SHP77 (cell line): Measurements from ENCODE around the gene NATD1.
"Not testable (repeated sequence)": the region's sequence is repeated elsewhere in the genome, so short reads cannot be mapped to it uniquely, and the experiment has no call there.

ENCODE experiments used
- DNase-seq, 2 experiments: peaks; one replicate each; lab custom pipeline; 2025; lab: John Stamatoyannopoulos, UW

NATD1 gene

DNA sequence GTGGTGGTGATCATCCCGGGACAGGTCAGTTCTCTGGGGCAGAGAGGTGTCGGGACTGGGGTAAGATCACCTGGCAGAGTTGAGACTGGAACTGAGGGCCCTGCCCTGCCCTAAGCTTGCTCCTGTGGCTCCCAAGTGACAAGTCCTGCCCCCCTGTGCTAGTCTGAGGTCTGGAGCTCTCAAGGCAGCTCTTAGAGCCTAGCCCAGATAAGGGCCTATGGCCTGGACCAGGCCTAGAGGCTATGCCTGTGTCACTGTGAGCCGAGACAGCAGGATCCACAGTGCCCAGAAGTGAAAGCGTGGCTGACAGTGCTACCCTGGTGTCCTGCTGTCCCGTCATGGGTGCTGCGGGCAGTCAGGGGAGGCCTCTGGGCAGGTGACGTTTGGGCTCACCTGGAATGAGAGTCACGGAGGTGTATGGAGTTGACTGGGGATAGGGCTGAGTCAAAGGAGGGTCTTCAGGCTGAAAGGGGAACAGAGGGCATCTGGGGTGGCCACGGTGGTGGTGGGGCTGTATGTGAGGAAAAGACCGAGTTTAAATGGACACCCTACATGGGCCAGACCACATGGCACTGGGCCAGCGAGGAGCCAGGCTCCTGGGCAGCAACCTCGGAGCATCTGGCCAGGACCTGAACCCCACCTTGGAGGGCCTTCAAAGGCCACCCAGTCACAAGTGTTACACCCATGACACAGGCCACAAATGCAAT is 5.5 kb downstream of the NATD1 start:
- DNase-seq, result no peak

- DNase-seq, result no peak
Measured at GRCh38 chr17:21246698-21247097, 6.5 kb downstream of the NATD1 start.

DNA sequence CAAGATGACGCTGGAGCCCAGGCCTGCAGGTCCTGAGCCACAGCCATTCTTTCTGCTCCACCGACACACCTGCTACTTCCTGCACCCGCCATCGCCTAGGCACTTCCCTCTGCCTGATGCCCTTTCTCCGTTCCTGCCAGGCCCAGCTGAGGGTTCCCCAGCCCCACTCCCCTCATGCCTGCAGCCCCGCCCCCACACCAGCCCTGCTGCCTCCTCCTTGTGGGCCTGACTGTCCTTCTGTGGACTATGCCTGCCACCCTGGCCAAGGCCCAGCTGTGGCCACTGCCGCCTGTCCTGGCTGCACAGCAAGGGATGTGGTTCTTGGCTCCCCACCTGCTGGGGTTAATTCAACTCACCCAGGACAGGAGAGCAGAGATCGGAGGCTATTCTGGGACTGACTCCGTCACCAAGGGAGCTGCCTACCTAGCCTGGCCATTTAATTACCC is 7.5 kb downstream of the NATD1 start:
- DNase-seq, result no peak

DNA sequence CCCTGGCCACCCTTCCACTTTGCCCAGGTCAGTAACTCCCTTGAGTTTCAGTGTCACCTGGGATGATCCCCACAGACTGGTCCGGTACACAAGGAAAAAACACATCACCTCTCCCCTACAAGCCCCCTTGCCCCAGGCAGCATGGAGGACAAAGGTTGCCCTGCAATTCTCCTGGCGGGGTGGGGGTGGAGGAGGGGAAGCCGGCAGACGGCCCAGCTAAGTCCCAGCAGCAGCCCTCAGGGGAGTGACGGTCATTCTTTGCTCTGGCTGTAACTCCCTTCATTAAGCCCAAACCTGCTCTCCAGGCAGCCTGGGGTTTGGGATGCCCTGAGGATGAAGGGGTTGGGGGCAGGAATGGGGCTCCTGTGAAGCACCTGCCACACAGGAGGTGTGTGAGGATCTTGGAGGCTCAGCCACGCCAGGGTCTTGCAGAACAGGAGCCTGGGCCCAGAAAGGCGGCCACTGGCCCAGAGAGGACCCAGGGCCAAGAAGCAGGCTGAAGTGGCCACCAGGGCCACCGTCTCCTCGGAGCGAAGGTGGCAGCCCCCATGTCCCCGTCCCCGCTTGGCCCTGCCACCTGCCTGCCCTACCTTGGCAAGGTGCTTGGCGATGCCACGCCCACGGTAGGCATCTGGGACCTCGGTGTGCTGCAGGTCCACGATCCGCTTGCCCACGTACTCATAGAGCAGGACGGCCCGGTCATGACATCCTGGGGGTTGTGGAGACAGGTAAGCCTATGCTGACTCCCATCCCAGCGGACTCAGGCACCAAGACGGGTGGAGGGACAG is 9.5 kb downstream of the NATD1 start:
- DNase-seq, result no peak

GRCh38 chr17:21242780-21243515 is 10.3 kb downstream of the NATD1 start:
- DNase-seq, result no peak

DNA sequence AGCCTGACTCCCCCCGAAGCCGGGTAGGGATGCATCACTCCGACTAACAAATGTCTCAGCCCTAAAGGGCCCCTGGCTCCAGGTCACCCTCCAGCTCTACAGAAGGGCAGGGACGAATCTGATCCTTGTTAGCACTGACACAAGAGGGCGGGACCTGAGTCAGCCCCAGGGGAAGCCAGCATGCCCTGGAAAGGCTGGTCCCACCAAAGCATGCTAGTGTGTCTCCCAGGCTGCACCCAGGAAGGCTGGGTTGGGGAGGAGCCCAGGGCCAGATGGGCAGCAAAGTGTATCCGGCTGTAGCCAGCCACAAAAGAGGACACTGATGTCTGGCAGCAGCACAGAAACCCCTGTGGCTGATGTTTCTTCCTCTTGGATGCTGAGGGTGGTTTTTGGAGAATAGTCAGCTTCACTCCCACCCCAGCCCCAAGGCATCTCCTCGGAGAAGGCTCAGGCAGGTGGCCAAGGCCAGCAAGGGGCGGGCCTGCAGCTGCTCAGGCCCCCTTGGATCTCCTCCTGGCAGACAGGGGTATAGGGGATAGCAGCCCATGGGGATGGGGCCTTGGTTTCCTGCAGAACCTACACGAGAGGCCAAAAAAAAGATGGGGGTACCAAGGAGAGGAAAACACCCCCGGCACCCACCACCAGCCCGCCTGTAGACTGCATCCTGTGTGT is 11.0 kb downstream of the NATD1 start:
- DNase-seq, result no peak

- DNase-seq, result no peak
Measured at GRCh38 chr17:21241564-21241963, 11.6 kb downstream of the NATD1 start.

DNA sequence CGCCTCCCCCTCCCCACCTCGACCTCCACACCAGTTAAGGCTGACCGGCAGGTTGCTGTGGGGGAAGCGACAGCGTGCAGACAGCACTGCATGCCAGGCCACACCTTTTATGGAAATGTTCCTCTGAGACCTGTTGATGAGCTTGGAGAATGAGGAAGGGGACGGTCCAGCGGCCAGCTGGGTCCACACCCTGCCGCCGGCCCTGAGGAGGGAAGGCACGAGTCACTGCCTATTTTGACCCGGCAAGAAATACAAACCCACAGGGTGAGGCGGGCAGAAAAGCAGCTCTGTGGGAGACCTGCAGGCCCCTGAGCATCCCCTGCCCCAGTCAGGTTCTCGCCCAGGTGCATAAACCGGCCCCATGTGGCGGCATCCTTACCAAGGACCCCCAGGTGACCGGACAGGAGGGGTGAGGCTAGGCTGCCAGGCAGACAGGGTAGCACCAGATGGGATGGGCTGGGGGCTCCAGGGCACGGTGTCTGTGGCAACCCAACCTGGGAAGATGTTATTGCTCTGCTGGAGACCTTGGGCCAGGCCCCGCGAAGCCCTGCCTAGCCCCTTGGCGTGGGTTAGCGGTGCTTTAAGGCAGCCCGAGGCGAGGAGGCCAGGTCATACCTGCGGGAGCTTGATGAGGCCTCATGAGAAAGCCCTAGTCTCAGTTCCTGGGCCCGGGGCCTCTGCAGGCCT is 12.7 kb downstream of the NATD1 start:
- no peak for DNase-seq

DNA sequence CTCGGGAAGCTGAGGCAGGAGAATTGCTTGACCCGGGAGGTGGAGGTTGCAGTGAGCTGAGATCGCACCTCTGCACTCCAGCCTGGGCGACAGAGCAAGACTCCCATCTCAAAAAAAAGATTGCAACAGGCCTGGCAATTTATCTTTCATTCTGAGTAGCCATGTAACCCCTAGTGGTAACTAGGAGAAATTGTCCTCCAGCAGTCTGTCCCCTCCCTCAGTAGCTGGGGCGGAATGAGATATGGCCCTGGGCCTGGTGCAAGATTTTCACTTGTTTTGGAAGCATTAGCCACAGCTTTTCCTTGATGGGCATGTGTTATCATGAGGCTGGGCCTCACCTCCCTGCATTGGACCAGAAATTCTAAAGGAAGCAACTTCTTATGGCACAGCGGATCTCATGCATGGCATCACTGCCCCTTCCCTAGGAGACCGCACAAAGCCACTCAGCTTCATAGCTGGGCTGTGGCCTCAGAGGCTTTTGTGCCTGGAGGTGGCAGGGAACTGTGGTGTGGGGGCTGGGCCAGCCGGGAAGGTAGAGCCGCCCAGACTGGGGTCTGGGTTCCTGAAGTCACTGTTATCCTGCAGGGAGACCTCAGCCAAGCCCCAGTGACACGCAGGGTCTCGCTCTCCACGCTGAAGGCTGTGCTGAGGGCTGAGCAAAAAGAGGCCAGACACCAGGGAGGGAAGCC is 13.4 kb downstream of the NATD1 start:
- peak in 1 of 2 experiments; percentile 11 for DNase-seq

- DNase-seq, result no peak
Measured at GRCh38 chr17:21235921-21236320, 17.3 kb downstream of the NATD1 start.

GRCh38 chr17:21233581-21234347 is 19.4 kb downstream of the NATD1 start:
- DNase-seq, result no peak

- DNase-seq, result no peak
Measured at GRCh38 chr17:21232033-21232749, 21.0 kb downstream of the NATD1 start.

GRCh38 chr17:21231533-21231932 is 21.7 kb downstream of the NATD1 start:
- no peak for DNase-seq

- DNase-seq, result no peak
Measured at GRCh38 chr17:21228845-21229244, 24.4 kb downstream of the NATD1 start.

- no peak for DNase-seq
Measured at GRCh38 chr17:21228111-21228510, 25.1 kb downstream of the NATD1 start.

- not testable (repeated sequence) for DNase-seq
Measured at GRCh38 chr17:21227277-21227676, 25.9 kb downstream of the NATD1 start.

DNA sequence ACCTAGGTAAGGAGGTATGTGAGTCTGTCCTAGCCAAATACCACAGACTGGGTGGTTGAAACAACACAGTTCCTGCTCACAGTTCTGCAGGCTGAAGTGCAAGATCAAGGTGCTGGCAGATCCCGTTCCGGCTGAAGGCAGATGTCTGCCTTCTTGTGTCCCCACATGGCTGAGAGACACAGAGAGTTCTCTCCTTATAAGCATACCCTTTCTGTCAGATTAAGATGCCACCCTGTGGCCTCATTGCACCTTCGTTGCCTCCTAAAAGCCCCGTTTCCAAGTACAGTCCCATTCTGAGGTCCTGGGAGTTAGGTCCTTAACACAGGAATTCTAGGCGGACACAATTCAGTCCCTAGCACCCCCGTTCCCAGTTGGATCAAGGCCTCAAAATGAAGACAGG is 30.1 kb downstream of the NATD1 start:
- no peak for DNase-seq

GRCh38 chr17:21218831-21219380 is 34.3 kb downstream of the NATD1 start:
- no peak for DNase-seq

- DNase-seq, result peak in 1 of 2 experiments; percentile 30
Measured at GRCh38 chr17:21218101-21218500, 35.1 kb downstream of the NATD1 start.
